ENCODE results near the gene BTF3L4. TPM values are rescaled to one million over a fixed set of nuclear protein-coding genes. Genes with fewer than 3 reads are reported as not detected.

Gene BTF3L4
- total RNA-seq, 2 experiments from 2014 or later = 25.5 to 49.0 TPM

DNA sequence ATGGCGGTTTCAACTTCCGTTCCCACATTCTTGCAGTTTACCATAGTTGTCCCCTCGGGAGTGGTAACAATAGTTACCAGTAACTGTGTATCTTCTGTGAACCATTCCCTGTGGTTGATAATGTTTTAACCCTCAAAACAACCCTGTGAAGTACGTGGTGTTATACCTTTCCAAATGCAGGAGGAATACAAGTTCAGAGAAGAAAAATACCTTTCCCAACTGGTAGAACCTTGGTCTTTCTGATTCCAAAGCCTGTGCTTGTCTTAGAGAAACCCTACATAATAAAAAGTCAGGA, 789 bp downstream of the BTF3L4 start:
- Histone ChIP-seq H3K27ac (ENCODE audit: low read depth, low read length, poor library complexity, severe bottlenecking) (peak overlapping the region; percentile 80), H3K9me3 (ENCODE audit: low read length) (no peaks in the 10 kb centered on the region), H3K79me2 (ENCODE audit: insufficient read depth, low read depth, low read length) (peaks cover 70% of the 10 kb centered on the region), H4K20me1 (ENCODE audit: insufficient read depth, low read length) (peaks cover 31% of the 10 kb centered on the region; the same call in 1 of the 2 replicates), H3K4me2 (ENCODE audit: low read length) (peak overlapping the region; percentile 97), H3K36me3 (ENCODE audit: insufficient read depth, low read length) (peaks cover 48% of the 10 kb centered on the region), H3K4me3 (ENCODE audit: low read depth, low read length, poor library complexity, severe bottlenecking) (peak overlapping the region; percentile 96), H3K9me2 (ENCODE audit: insufficient read depth, low read length) (no peaks in the 10 kb centered on the region), H3K4me1 (ENCODE audit: insufficient read depth, low read length, poor library complexity, severe bottlenecking) (peaks cover 38% of the 10 kb centered on the region), H2AFZ (ENCODE audit: low read length) (peak overlapping the region; percentile 90; the same call in 1 of the 2 replicates)
- TF ChIP-seq EZH2phosphoT487 (IDR thresholded peaks at IDR 0.05; ENCODE audit: borderline replicate concordance, low read depth, low read length) = no peak
- TF ChIP-seq, protein P1, sequence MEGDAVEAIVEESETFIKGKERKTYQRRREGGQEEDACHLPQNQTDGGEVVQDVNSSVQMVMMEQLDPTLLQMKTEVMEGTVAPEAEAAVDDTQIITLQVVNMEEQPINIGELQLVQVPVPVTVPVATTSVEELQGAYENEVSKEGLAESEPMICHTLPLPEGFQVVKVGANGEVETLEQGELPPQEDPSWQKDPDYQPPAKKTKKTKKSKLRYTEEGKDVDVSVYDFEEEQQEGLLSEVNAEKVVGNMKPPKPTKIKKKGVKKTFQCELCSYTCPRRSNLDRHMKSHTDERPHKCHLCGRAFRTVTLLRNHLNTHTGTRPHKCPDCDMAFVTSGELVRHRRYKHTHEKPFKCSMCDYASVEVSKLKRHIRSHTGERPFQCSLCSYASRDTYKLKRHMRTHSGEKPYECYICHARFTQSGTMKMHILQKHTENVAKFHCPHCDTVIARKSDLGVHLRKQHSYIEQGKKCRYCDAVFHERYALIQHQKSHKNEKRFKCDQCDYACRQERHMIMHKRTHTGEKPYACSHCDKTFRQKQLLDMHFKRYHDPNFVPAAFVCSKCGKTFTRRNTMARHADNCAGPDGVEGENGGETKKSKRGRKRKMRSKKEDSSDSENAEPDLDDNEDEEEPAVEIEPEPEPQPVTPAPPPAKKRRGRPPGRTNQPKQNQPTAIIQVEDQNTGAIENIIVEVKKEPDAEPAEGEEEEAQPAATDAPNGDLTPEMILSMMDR (conservative IDR thresholded peaks at IDR 0.05; ENCODE audit: low read length) = no peak
- BruUV-seq (replicated peaks) = no TSS peak
- ChIA-PET POLR2A (interaction anchor here (0.6 kb wide), 1 partner anchor 10 kb away, joined by 3 read pairs; no protein-coding TSS in a partner anchor), CTCF (ENCODE audit: unreplicated experiment) (no interaction called here)
- intact Hi-C loops (cut with micrococcal nuclease; ENCODE audit: unreplicated experiment) = loop anchor here (1.0 to 10.0 kb wide), 5 partner anchors 24 to 1778 kb away; partner anchors contain the start of genes KTI12, LRP8 and NDC1
- DNase-seq (ENCODE audit: low spot score) = no peak

DNA sequence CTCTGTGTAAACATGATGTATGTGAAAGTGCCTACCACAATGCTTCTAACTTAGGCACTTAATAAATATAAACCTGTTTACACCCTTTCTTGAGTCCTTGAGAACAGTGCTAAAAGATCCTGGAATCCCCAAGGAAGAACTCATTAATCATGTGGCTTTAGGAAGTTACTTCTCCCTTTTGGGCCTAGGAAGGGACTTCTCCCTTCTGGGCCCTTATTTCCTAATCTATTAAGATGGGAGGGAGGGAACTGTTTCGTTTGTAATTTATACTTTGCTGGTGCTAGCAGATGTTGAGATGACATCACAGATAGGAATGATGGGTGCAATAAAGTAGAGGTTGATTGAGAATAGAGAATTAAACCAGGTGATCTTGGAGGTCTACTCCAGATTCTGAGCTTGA, 1.2 kb downstream of the BTF3L4 start:
- TF ChIP-seq, protein P1 (conservative IDR thresholded peaks at IDR 0.05; ENCODE audit: low read length) = no peak
- no peak for TF ChIP-seq EZH2phosphoT487 (IDR thresholded peaks at IDR 0.05; ENCODE audit: borderline replicate concordance, low read depth, low read length)
- Histone ChIP-seq H3K27ac (ENCODE audit: low read depth, low read length, poor library complexity, severe bottlenecking) (peak overlapping the region; percentile 80), H3K36me3 (ENCODE audit: insufficient read depth, low read length) (peaks cover 45% of the 10 kb centered on the region), H2AFZ (ENCODE audit: low read length) (no peak overlapping the region), H3K79me2 (ENCODE audit: insufficient read depth, low read depth, low read length) (peaks cover 70% of the 10 kb centered on the region), H3K9me3 (ENCODE audit: low read length) (no peaks in the 10 kb centered on the region), H3K4me3 (ENCODE audit: low read depth, low read length, poor library complexity, severe bottlenecking) (peak overlapping the region; percentile 96), H3K4me2 (ENCODE audit: low read length) (peak overlapping the region; percentile 97), H4K20me1 (ENCODE audit: insufficient read depth, low read length) (peaks cover 31% of the 10 kb centered on the region; the same call in 1 of the 2 replicates), H3K9me2 (ENCODE audit: insufficient read depth, low read length) (no peaks in the 10 kb centered on the region), H3K4me1 (ENCODE audit: insufficient read depth, low read length, poor library complexity, severe bottlenecking) (peaks cover 38% of the 10 kb centered on the region)
- intact Hi-C loops (cut with micrococcal nuclease; ENCODE audit: unreplicated experiment) = loop anchor here (2.0 to 10.0 kb wide), 3 partner anchors 346 to 1778 kb away; partner anchors contain the start of genes LRP8 and NDC1
- DNase-seq (ENCODE audit: low spot score) = no peak
- ChIA-PET POLR2A (interaction anchor here (0.6 kb wide), 2 partner anchors 10 to 330 kb away, joined by 3 to 4 read pairs; no protein-coding TSS in a partner anchor), CTCF (ENCODE audit: unreplicated experiment) (no interaction called here)
- BruUV-seq (replicated peaks) = TSS peak; percentile 79

DNA sequence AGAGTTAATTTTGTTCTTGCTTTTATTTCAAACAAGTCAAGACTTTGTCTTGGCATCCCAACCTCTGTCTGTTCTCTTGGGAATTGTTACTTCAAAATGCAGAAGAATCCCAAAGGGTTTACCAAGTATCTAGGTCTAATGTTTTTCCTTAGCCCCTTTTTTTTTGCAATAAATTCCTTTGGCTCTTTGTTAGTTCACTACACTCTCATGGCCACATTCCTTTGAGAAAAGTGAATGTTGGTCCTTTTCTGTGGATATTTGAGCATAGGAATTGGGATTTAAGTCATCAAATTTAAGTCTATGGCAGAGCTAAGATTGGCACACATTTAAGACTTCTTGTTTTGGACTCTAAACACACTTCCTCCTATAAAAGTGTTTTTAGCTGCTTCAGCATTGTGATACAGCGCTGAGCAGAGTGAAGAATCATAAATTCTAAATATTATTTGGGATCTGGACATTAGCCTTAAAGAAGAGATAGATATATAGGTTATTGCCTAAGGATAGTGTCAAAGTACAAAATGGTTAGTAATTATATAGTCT, 1.9 kb downstream of the BTF3L4 start:
- Histone ChIP-seq H3K4me2 (ENCODE audit: low read length) (peak overlapping the region; percentile 97), H3K9me2 (ENCODE audit: insufficient read depth, low read length) (no peaks in the 10 kb centered on the region), H3K4me1 (ENCODE audit: insufficient read depth, low read length, poor library complexity, severe bottlenecking) (peaks cover 38% of the 10 kb centered on the region), H3K36me3 (ENCODE audit: insufficient read depth, low read length) (peaks cover 47% of the 10 kb centered on the region), H3K9me3 (ENCODE audit: low read length) (no peaks in the 10 kb centered on the region), H3K4me3 (ENCODE audit: low read depth, low read length, poor library complexity, severe bottlenecking) (peak overlapping the region; percentile 96), H3K27ac (ENCODE audit: low read depth, low read length, poor library complexity, severe bottlenecking) (no peak overlapping the region), H4K20me1 (ENCODE audit: insufficient read depth, low read length) (peaks cover 31% of the 10 kb centered on the region; the same call in 1 of the 2 replicates), H3K79me2 (ENCODE audit: insufficient read depth, low read depth, low read length) (peaks cover 70% of the 10 kb centered on the region), H2AFZ (ENCODE audit: low read length) (no peak overlapping the region)
- intact Hi-C loops (cut with micrococcal nuclease; ENCODE audit: unreplicated experiment) = loop anchor here (2.0 to 10.0 kb wide), 3 partner anchors 345 to 1777 kb away; partner anchors contain the start of genes LRP8 and NDC1
- DNase-seq (ENCODE audit: low spot score) = no peak
- CTCF ChIA-PET (ENCODE audit: unreplicated experiment) = no interaction called here
- TF ChIP-seq, protein P1 (conservative IDR thresholded peaks at IDR 0.05; ENCODE audit: low read length) = no peak
- TF ChIP-seq EZH2phosphoT487 (IDR thresholded peaks at IDR 0.05; ENCODE audit: borderline replicate concordance, low read depth, low read length) = no peak
- BruUV-seq (replicated peaks) = no TSS peak
- POLR2A ChIA-PET = interaction anchor here (0.6 kb wide), 1 partner anchor 330 kb away, joined by 4 read pairs; no protein-coding TSS in a partner anchor

All from OCI-LY7 (cell line).